Globus pallidus (tissue), 1 donor: ENCODE data around the gene C3orf18.
A peak's percentile ranks its signal among the peaks of the same experiment; 100 is the strongest.

Source experiments
- DNase-seq: peaks from one replicate; pipeline ENCODE4 v3.0.0-alpha.2; 2015; ENCODE audit warnings: low spot score

Gene C3orf18

DNA sequence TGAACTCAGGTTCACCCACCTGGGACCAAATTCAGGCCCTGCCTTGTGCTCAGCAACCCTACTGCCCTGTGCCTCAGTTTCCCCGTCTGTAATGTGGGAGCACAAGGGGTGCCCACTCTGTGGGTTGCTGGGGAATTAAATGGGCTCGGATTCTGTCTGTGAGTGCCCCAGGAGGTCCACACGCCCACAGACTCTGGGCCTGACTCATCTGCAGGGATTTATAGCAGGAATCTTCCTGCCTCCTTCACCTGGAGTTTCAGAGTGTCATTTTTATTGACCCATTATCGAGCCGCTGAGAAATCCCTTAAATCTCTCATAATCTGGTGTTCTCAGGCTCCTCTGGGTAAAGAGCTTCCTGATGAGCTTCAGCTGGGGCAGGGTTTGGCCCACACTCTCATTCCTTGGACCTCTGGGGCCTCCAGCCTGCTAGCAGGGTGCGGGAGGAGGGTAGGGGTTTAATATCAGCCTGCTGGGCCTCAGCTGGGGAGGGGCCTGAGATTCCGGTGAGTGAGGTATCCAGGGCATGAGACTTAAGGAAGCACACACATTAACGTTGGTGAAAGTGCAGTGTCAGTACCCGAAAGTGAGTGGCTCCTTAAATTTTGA is 16.4 kb downstream of the C3orf18 start:
- no peak for DNase-seq

DNA sequence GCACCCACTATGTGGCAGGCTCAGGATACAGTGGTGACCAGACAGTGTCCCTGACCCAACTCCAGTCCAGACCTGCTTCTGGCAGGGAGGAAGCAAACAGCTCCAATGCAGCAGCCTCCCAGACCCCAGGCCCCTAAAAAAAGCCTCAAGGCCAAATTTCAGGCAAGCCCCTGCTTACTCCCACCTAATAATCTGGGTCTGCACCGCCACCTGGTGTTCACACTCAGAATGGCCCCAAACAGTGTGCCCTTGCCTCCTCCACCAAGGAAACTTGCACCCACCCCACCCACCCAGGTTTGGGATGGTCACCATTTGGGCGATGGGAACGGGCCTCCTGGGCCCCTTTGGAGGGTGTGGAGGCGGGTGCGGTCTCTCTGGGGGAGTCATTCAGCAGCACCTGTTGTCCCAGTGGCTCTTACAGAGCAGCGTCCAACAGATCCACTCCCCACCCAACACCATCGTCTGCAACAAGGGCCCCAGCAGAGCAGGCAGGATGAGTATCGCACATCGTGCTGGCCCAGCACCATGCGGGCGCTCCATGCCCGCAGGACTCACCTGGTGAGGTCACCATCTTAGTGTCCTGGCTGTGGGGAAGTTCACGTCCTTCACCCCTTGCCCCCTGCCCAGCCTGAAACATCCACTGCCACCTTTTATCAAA is 17.3 kb downstream of the C3orf18 start:
- no peak for DNase-seq

DNA sequence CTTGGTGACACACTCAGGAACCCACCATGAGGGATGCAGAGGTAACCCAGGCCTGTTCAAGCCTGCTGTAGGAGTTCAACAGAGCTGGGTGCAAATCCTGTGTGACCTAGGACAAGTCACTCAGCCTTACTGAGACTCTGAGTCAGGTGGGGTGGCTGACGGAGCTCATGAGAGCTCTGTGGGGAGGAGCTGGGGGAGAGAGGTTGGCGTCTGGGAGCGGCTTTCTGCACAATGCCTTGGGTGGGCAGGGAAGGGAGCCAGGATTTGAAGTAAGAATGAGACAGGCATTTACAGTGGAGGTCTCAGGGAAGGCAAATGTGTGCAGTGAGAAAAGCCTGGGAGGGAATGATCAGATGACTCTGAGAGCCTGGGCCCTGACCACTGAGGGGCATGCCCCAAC is 18.3 kb downstream of the C3orf18 start:
- DNase-seq = no peak

DNA sequence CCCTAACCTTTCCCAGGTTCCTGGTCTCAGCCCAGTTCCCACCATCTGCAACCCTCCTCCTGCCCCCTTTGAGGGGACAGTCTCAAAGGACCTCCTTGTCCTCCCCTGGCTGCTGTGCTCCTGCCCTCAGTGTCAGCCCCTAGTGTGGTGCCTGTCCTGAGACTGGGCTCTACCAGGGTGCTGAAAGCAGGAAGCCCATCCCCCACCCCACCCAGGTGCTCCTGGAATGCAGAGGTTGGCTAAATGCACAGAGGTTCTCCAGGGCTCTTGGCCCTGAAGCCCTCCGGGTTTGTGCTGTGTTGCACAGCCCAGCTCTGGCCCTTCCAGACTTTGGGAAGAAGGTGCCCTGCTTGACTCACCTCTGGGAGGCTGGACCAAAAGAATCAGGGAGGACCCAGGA is 21.8 kb downstream of the C3orf18 start:
- no peak for DNase-seq

DNA sequence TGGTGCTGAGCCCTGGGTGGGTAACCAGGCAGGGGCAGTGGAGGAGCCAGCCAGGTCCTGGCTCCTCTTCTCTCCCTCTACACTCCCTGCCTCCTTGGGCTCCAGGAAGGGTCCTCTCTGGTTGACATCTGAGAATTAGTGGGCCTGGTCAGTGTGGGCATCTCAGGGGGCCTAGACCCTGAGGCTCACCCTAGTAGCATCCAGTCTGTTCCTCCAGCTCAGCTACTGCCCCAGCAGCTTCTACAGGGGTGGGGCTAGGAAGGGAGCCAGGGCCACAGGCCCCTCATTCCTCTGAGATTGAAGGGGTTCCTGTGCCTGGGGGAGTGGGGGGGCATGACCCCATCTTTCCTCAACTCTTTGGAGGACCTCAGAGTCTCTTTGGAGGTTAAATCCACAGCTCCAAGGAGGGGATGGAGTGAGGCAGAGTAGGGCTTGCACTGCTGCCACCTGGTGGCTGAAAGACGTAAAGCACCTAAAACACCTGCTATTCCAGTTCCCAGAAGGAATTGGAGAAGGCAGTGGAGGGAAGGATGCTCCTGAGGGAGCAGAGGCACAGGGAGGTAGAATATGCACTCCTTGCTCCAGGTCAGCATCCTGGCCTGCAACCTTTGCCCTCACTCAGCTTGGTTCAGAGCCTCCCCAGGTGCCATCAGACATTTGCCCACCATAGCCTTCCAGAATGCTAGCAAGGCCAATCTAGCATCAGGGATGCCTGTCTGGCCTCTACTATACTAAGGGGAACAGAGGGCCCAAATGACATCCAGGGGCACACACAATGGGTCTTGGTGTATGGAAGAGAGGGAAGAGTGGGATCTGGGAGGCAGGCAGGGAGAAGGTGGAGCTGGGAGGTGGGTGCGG is 25.1 kb downstream of the C3orf18 start:
- peak; percentile 40 for DNase-seq

DNA sequence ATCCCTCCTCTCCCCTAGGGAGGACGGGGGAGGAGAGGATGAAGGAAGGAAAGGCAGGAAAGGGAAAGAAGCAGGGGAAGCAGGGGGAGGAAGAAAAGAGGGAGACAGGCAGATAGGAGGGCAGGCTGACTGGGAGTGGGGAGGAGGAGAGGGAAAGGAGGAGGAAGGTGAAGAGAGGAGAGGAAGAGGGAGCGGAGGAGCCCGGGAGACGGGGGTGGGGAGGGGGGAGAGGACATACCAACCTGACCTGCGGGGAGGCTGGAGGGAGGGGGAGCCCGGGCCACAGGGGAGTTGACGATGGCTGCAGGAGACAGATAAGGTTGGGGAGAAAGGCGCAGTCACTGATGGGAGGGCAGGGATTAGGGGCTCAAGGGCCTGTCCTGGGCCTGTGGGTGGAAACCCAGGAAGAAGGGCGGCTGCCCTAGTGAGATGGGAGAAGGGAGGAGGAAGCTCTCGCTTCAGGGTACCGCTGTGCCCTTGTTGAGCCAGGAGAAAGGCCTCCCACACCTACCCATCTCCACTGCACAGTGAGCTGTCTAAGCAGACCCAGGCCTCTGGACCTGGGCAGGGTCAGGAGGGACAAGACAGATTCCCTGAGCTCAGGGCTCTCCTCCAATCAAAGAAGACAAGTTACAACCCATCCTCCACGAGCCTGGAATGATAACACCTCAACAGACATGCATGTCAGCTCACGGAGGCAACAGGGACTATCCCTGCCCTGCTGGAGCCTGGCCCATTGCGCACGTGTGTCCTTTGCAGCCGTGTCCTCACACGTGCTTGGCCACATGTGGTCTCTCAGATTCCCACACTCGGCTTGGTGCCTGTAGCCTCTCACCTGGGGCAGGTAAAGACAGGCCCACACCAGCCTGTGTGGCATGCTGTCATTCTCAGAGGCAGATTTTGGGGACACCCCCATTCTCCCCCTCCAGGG is 27.9 kb downstream of the C3orf18 start:
- no peak for DNase-seq

DNA sequence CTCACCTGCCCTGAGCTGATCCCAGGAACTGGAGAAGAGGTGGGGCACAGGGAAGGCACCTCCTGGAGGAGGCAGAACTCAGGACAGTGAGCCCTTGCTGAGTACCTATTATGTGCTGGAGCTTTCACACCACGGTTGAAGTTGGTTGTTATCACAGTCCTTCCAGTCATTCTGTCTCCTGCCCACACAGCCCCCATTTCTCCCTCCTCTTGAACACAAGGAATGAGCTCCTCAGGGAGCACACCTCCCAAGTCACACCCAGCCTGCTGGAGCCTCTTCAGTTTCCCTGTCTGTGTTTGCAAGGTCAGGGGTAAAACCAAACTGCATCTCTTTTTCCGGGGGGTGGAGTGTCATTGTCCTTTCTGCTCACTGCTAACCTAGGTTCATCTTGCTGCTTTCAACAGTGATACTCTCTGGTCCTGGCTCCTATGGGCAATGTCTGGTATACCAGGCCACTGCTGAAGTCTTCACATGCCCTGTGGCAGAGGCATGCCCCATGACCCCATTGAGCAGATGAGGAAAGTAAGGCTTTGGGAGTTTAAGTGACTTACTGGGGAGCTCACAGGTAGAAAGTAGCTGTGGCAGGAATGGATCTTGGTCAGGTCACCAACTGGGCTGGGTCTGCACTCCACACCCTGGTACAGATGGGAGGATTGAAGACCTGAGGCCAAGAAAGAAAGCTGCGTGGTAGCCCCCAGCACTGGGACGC is 30.0 kb downstream of the C3orf18 start:
- DNase-seq = no peak

DNA sequence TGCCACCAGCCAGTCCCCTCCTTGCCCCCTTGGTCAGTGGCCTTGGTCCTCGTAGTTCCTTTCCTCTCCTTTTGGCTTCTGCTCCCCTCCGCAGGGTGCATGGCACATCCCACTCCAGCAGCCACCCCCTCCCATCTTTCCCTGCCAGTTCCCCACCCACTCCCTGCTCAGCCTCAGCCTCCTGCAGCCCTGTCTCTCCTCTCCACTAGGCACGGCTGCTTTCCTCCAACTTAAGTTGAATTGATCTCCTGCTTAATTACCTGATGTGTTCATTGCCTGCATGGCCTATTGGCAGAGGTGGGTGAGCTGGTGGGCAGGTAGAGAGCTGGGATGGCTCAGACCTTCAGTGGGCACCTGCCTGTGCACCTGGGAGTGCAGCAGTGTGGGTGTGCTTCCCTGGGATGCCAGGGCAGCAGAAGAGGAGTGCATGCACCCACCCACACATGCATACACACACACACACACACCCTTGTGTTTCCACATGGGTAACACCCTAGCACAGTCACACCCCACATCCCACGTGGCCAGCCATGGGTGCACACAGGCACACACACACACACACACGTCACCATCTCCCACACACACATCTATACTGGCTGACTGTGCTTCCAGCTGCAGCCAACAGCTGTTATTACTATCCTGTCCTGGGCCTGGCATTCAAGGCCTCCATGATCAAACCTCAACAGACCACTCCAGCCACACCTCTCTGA is 30.9 kb downstream of the C3orf18 start:
- DNase-seq = no peak

DNA sequence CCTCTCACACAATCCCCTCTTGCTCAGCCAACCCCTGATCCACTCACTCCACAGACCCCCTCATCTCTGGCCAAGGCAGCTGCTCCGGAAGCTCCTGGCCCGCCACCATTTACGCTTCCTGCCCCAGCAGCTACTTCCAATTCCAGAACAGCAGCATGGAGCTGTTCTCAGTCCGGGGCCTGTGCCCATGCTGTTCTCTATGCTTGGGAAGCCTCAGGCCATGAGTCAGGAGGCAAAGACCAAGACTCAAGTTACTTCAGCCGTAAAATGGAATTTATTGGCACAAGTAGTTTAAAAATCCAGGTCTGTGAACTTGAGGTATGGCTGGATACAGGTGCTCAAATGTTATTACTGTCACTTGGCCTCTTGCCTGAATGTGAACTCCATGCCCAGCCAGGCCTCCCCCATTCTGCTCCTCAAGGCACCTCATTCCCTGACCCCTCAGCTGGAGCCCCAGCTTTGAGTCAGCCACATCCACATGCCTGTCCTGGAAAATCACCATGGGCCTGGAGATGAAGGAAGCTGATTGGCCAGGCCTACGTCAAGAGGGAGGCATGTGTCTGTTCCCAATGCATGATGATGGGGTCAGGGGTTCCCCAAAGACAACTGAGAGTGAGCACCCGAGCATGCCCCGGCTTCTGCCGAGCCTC is 32.7 kb downstream of the C3orf18 start:
- no peak for DNase-seq

DNA sequence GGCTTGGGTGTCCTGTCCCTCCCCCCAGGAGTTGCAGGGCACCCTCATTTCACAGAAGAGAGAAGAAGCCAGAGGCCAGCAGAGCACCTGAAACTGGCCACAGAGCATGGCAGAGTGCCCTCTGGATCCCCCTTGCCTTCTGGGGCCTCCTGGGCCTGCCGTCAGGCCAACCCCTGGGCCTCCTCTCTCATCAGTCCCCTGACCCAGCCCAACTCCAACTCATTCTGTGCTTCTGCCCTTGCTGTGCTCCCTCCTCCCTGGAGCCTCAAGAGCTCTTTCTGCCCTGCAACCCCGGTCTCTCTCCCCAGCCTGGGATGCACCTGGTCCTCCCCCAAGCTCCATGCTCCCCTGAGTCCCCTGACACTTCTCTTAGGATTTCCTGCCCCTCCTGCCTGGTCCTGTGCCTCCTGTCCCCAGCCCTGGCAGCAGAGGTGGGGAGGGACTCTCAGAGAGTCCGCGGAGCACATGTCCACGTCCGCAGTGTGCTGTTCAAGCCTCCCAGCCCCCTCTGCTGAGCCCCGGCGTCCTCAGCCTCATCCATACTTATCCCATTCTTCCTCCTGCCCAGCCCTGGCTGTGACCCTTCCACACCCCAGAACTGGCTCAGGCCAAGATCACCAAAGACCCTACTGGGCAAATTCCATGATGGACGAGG is 33.6 kb downstream of the C3orf18 start:
- no peak for DNase-seq

DNA sequence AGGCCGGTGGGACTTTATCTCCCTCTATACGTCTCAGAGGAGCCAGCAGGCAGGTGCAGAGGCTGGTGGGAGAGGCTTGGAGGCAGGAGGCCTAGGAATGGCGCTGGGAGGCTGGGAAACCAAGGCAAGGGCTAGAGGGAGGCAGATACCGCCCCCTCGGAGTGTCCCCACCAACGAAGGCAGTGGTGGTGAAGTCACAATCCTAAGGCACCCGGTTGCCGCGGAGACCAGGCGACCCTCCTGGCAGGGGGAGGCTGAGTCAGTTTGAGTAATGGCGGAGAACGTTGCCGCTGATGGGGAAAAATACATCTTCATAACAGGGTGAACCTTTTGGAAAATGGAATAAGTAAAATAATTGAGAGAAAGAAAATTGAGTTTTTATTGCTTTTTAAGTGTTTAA is 34.2 kb downstream of the C3orf18 start:
- DNase-seq = no peak

DNA sequence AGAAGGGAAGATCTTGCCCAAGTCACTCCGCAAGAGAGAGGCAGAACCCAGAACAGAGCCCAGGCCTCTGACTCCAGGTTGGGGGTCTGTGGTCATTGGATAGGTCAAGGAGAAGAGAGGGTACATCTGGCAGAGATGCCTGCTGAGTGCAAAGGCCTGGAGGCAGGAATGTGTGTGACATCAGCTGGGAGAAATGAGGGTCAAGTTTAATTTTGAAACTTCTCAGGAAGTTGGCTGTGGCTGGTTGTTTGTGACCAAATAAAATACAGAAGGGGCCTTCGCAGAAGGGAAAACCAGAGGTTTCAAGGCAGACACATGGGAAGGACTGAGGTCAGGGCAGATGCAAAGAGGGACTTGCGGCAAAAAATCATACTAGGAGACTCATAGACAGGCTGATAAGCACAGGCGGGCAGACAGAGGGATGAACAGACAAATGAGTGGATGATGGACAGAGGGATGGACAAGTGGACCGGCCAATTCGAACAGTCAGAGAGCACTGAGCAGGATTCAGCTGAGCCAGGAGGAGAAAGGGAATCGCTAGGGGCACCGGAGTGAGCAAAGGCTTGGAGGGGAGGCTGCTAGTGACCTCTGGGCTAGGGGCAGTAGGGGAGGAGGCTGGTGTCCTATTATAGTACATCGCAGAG is 35.4 kb downstream of the C3orf18 start:
- DNase-seq = no peak

DNA sequence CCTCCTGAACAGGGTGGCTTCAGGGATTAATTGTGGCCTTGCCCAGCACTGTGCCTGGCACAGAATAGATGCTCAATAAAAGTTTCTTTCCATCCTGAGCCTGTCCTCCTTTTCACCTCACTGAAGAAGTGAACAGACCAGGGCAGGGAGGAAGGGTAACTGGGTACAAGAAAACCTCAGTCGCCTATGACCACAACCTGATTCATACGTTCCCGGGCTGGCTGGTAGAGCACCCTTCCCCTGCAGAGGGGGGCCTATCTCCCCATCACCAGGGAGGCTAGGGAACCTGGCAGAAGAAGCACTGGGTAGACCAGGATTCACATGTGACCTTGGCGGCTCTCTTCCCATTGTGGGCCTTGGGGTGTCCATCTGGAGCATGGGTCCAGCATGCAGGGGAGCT is 36.3 kb downstream of the C3orf18 start:
- DNase-seq = no peak

DNA sequence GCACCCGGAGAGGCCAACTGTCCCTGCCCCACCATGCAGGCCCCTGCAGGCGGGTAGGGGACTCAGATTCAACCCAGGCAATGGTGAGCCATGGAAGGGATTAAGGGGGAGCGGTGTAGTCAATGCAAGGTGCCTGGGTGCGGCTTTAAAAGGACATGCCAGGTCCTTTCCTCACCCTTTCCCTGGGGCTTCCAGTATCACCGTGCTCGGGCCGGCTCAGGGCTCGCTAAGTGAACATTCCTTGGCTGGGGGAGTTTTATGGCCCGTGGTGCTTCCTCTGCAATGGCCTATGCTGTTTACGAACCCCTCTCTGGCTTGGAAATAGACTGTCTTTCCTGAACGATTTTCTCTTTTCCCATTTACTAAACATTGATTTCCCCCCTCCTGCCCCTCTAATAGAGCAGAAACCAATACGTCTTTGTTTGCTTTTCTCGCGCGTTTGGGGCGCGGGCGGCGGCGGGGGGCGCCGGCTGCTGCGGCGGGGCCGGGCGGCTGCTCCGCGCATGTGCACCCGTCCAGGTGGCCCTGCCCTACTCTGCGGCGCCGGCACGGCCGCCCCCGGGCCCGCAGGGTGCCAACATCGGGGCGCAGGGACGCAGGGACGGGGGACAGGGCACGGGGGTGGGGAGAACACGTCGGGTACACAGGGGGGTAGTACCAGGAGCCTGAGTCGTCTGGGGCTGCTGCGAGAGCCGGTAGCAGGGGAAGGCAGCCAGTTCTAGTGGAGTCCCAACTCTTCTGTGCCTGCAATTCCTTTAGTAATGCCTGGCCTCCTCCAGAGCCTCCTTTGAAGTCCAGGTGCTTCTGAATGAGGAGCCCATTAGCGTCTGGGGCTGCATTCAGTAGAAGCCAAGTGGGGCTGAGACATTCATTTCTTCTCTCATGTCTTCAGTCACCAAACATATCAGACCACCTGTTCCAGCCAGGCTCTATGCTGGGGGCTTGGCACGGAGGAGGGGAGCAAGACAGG is 37.3 kb downstream of the C3orf18 start:
- DNase-seq = no peak

DNA sequence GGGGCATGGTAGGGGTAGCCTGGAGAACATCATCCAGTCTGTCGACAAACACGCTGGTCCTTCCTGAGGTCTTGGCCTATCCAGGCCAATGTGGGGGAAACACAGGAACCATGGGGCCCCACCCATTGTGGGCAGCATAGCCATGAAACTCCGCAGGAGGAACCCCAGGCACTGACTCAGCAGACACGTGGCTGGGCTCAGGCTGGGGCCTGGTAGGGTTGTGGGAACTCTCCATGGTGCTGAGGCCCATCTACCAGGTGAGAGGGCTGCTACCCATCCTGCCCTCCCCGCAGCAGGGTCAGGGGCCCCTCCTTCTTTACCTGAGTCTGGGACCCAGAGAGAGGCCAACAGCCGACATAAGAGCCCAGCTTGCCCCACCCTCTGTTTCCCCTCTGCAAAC is 41.6 kb downstream of the C3orf18 start:
- DNase-seq = no peak

DNA sequence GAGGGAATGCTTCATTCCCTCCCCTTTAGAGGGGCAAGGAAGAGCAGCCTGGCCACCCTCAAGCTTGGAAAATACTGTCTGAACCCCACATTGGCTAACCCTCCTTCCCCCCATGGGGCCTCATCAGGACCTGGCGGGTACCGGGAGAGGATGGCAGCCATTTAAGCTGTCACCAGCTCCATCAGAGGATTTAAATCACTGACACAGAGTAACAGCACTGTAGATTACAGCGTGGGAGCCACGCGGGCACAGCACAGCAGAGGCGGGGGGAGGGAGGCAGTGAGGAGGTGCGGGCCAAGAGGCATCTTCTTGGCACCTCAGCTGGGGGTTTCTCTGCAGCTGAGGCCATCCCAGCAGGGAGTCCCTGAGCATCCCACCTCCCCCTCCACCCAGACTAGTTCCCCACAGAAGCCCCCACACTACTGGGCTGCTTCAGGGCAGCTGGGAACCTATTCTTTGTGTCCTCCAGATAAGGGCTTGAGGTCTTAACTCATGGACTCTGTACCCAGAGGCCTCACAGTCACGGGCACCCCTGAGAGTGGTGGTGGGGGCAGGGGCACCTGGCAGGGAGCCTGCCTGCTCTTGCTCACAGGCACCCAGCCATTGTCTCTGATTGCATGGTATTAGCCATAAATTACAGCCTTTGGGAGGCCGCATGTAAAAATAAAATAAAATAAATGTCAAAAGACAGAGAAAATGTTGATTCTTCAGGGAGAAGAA is 42.2 kb downstream of the C3orf18 start:
- DNase-seq = no peak

DNA sequence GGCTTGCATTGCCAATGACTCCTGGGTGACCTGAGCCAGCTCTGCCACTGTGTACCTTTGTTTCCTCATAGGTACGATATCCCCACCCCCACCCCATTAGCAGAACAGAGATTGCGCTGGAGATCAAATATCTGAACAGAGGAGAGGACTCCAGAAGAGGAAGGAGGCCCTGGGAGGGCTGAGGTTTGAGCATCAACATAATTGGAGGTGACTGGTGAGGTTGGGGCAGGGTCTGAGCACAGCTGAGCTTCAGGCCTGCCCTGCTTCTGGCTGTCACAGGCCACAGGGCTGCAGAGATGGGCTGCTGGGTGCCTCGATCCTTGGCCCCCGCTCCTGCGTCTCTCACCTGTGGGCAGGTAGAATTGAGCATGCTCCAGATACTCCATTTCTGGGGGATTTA is 42.8 kb downstream of the C3orf18 start:
- DNase-seq = no peak
